Measurements from ENCODE around the gene RUFY4. TPM values are rescaled to one million over a fixed set of nuclear protein-coding genes. Genes with fewer than 3 reads are reported as not detected.

Gene RUFY4
- total and polyA plus RNA-seq, 2 experiments from 2014 or later, result 0.27 TPM; not detected in 1

GRCh38 chr2:218060118-218060517 lies 8.9 kb upstream of the RUFY4 start:
- H3K27ac ChIP-seq (ENCODE audit: low read depth), result no peak overlapping the region
- no peaks in the 10 kb centered on the region for H3K79me2 ChIP-seq (replicated peaks; ENCODE audit: insufficient read depth)
- Mint-ChIP-seq H3K4me3 (no peak overlapping the region), H3K36me3 (ENCODE audit: low read depth) (no peaks in the 10 kb centered on the region), H3K27me3 (ENCODE audit: insufficient read depth, low read depth, poor library complexity) (peaks cover 2% of the 10 kb centered on the region), H3K27ac (no peak overlapping the region), H3K4me1 (peaks cover 4% of the 10 kb centered on the region; the same call in 2 of the 3 replicates), H3K9me3 (no peaks in the 10 kb centered on the region)
- no peaks in the 10 kb centered on the region for H3F3A ChIP-seq (replicated peaks; ENCODE audit: low read depth)
- no peaks in the 10 kb centered on the region for H3K36me3 ChIP-seq (ENCODE audit: insufficient read depth)
- no peaks in the 10 kb centered on the region for H4K20me1 ChIP-seq (replicated peaks; ENCODE audit: insufficient read depth)
- H3K4me2 ChIP-seq, result no peak overlapping the region
- DNase-seq (ENCODE audit: low spot score) (no peak), ATAC-seq (no peak)
- no peak overlapping the region for H2AFZ ChIP-seq
- no peak overlapping the region for H3K4me3 ChIP-seq
- no peaks in the 10 kb centered on the region for H3K4me1 ChIP-seq (ENCODE audit: insufficient read depth)
- H3K27me3 ChIP-seq (ENCODE audit: insufficient read depth), result no peaks in the 10 kb centered on the region
- no peaks in the 10 kb centered on the region for H3K9me2 ChIP-seq (ENCODE audit: insufficient read depth)
- TF ChIP-seq, protein P1, sequence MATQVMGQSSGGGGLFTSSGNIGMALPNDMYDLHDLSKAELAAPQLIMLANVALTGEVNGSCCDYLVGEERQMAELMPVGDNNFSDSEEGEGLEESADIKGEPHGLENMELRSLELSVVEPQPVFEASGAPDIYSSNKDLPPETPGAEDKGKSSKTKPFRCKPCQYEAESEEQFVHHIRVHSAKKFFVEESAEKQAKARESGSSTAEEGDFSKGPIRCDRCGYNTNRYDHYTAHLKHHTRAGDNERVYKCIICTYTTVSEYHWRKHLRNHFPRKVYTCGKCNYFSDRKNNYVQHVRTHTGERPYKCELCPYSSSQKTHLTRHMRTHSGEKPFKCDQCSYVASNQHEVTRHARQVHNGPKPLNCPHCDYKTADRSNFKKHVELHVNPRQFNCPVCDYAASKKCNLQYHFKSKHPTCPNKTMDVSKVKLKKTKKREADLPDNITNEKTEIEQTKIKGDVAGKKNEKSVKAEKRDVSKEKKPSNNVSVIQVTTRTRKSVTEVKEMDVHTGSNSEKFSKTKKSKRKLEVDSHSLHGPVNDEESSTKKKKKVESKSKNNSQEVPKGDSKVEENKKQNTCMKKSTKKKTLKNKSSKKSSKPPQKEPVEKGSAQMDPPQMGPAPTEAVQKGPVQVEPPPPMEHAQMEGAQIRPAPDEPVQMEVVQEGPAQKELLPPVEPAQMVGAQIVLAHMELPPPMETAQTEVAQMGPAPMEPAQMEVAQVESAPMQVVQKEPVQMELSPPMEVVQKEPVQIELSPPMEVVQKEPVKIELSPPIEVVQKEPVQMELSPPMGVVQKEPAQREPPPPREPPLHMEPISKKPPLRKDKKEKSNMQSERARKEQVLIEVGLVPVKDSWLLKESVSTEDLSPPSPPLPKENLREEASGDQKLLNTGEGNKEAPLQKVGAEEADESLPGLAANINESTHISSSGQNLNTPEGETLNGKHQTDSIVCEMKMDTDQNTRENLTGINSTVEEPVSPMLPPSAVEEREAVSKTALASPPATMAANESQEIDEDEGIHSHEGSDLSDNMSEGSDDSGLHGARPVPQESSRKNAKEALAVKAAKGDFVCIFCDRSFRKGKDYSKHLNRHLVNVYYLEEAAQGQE (IDR thresholded peaks at IDR 0.05; ENCODE audit: unreplicated experiment), result no peak
- TF ChIP-seq JUNB (IDR thresholded peaks at IDR 0.05; ENCODE audit: unreplicated experiment) (no peak), POLR2AphosphoS5 (IDR thresholded peaks at IDR 0.05; ENCODE audit: low read depth) (no peak), NANOG (IDR thresholded peaks at IDR 0.05; ENCODE audit: borderline replicate concordance) (no peak), ZNF462 (CRISPR knock-in tag; IDR thresholded peaks at IDR 0.05) (no peak), EZH2 (IDR thresholded peaks at IDR 0.05; ENCODE audit: low read depth, unreplicated experiment) (no peak), STAT1 (IDR thresholded peaks at IDR 0.05; ENCODE audit: unreplicated experiment) (no peak), EZH2phosphoT487 (IDR thresholded peaks at IDR 0.05; ENCODE audit: unreplicated experiment) (no peak), CREB1 (CRISPR knock-in tag; IDR thresholded peaks at IDR 0.05; ENCODE audit: low read depth) (no peak), ETS1 (IDR thresholded peaks at IDR 0.05) (no peak), ZNF114 (CRISPR knock-in tag; IDR thresholded peaks at IDR 0.05) (no peak), ZNF331 (CRISPR knock-in tag; IDR thresholded peaks at IDR 0.05; ENCODE audit: low read depth) (no peak)
- TF ChIP-seq, protein P2, sequence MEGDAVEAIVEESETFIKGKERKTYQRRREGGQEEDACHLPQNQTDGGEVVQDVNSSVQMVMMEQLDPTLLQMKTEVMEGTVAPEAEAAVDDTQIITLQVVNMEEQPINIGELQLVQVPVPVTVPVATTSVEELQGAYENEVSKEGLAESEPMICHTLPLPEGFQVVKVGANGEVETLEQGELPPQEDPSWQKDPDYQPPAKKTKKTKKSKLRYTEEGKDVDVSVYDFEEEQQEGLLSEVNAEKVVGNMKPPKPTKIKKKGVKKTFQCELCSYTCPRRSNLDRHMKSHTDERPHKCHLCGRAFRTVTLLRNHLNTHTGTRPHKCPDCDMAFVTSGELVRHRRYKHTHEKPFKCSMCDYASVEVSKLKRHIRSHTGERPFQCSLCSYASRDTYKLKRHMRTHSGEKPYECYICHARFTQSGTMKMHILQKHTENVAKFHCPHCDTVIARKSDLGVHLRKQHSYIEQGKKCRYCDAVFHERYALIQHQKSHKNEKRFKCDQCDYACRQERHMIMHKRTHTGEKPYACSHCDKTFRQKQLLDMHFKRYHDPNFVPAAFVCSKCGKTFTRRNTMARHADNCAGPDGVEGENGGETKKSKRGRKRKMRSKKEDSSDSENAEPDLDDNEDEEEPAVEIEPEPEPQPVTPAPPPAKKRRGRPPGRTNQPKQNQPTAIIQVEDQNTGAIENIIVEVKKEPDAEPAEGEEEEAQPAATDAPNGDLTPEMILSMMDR (conservative IDR thresholded peaks at IDR 0.05; ENCODE audit: low read depth in 2 of 2), result no peak

All from GM23338 (cell line).